Lower leg skin (tissue), 4 donors: ENCODE results near the gene ZFP28. TPM values are rescaled to one million over a fixed set of nuclear protein-coding genes. Genes with fewer than 3 reads are reported as not detected.

ENCODE experiments used
- DNase-seq, 2 donors: peaks; one replicate each; pipeline ENCODE4 v3.0.0-alpha.2; 2019; ENCODE audit warnings: low spot score in 2 of 2
- H3K4me3 ChIP-seq: fragments of 200-600 bp; sonication (generic); 2 replicates; pipeline ENCODE4 v1.5.1; 2017; ENCODE audit warnings: mild to moderate bottlenecking, low read depth; ENCODE audit not compliant: poor library complexity, severe bottlenecking
- POLR2A ChIP-seq, 2 donors: fragments of 450-650 bp; IDR thresholded peaks; one replicate each; pipeline ENCODE4 v1.6.1; 2016 to 2017; ENCODE audit warnings: antibody characterized with exemption in 2 of 2, mild to moderate bottlenecking in 1 of 2, moderate library complexity in 1 of 2
- WGBS, 2 donors: methylation state at CpG; one replicate each; pipeline ENCODE4 v1.1.5; 2018; 5-methylcytosine and 5-hydroxymethylcytosine counted together
- intact Hi-C: fragments of 100-400 bp; cut with DNase I; formaldehyde crosslinking; loops from one replicate; pipeline ENCODE4 v1.15.0; 2023; ENCODE audit warnings: low total_unique reads
- total RNA-seq, 4 donors: library from RNA; depleted of rRNA; stranded (reverse); fragments of >200 nt; gene quantifications; one replicate each; pipeline ENCODE4 v1.1.0, GENCODE V29; 2016
- TF ChIP-seq, protein P1 (sequence below), 3 donors: fragments of 450-650 bp; IDR thresholded peaks; one replicate each; pipeline ENCODE4 v1.5.1; 2016; ENCODE audit warnings: antibody characterized with exemption in 3 of 3, mild to moderate bottlenecking in 3 of 3, moderate library complexity in 2 of 3

Gene ZFP28
- total RNA-seq, 4 donors from 2014 or later, result 5.3 to 7.4 (median 6.8) TPM

DNA sequence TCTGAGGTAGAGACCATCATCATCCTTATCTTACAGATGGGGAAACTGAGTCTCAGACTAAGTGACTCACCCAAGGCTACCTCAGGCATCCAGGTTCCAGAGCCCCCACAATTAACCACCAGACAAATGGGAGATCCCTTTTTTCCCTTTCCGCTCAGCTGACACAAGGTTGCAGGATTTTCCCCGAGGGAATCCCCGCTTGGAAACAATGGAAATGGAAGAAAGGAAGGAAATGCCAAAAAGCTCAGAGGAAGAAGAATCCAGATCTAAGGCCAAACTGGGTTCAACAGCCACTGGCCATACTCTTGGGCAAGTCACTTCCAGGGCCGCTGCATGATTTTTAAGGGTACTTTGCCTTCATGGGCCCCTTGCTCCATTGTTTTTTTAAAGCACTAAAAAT, 57.9 kb downstream of the ZFP28 start:
- no peak for TF ChIP-seq POLR2A (IDR thresholded peaks at IDR 0.05)
- TF ChIP-seq, protein P1, sequence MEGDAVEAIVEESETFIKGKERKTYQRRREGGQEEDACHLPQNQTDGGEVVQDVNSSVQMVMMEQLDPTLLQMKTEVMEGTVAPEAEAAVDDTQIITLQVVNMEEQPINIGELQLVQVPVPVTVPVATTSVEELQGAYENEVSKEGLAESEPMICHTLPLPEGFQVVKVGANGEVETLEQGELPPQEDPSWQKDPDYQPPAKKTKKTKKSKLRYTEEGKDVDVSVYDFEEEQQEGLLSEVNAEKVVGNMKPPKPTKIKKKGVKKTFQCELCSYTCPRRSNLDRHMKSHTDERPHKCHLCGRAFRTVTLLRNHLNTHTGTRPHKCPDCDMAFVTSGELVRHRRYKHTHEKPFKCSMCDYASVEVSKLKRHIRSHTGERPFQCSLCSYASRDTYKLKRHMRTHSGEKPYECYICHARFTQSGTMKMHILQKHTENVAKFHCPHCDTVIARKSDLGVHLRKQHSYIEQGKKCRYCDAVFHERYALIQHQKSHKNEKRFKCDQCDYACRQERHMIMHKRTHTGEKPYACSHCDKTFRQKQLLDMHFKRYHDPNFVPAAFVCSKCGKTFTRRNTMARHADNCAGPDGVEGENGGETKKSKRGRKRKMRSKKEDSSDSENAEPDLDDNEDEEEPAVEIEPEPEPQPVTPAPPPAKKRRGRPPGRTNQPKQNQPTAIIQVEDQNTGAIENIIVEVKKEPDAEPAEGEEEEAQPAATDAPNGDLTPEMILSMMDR (IDR thresholded peaks at IDR 0.05), result no peak
- DNase-seq, result no peak
- H3K4me3 ChIP-seq, result no peak overlapping the region
- intact Hi-C loops, result no loop called here
- WGBS, 2 donors, result 63 to 64% methylated on average over 4 of the region's 4 CpGs

DNA sequence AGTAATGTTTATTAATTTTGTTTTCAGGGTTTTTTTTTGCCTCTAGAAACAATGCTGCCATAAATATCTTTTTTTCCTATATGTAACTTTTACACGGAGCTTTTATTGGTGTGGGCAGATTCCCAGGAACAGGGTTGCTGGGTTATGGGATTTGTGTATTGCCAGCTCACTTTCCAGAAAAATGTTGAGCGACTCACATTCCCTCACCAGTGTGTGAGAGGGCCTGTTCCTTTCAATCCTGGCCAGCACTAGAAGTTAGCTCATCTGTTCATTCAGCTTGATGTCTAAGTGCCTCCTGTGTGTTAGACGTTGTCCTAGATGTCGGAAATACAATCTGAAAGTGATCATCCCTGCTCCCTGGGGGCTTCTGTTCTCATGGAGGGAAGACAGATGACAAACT, 58.9 kb downstream of the ZFP28 start:
- intact Hi-C loops, result no loop called here
- H3K4me3 ChIP-seq, result no peak overlapping the region
- TF ChIP-seq POLR2A (IDR thresholded peaks at IDR 0.05), result no peak
- no peak for DNase-seq
- WGBS, 2 donors, result 69 to 70% methylated on average over 4 of the region's 4 CpGs

DNA sequence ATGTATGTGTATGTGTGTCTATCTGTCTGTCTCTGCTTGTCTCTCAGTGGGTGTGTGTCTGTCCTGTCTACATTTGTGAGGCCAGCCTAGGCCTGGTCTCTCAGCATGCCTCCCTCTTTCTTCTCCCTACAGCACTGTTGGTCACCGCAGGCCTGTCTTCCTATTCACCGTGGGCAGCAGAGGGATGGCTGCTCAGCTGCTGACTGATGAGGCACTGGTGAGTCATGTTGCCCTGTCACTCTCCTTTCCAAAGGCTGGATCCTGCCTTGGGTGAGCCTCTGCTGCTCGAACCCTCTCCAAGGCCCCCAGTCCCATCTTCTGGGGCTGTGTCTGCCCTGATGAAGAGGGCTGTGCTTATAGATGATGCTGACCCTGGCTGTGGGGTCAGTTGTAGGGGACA, 62.6 kb downstream of the ZFP28 start:
- TF ChIP-seq POLR2A (IDR thresholded peaks at IDR 0.05), result no peak
- TF ChIP-seq, protein P1 (IDR thresholded peaks at IDR 0.05), result no peak
- no peak overlapping the region for H3K4me3 ChIP-seq
- 94 to 95% methylated on average over 3 of the region's 3 CpGs for WGBS, 2 donors
- intact Hi-C loops, result no loop called here
- DNase-seq, result no peak

DNA sequence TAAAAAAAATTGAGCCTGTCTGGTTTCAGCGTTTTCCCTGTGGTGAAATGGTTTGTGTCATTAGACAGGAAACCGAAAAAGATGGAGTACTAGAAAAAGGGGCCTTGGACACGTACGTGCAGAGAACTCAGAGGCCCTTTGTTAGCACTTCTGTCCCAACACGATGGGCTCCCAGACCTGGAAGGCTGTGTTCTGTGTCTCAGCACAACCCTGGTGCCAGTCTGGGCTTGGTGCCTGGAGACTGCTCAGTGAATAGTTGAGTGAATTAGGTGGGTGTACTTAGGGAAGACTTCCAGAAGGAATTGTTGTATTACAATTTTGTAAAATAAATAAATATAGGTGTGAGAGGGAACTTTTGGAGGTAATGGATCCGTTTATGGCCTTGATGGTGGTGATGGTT, 65.1 kb downstream of the ZFP28 start:
- no peak for DNase-seq
- intact Hi-C loops, result no loop called here
- TF ChIP-seq POLR2A (IDR thresholded peaks at IDR 0.05), result no peak
- TF ChIP-seq, protein P1 (IDR thresholded peaks at IDR 0.05), result no peak
- no peak overlapping the region for H3K4me3 ChIP-seq
- 82 to 88% methylated on average over 6 of the region's 6 CpGs for WGBS, 2 donors

Other genes starting within 250 kb of the ZFP28 start
- 1 to 10 TPM; 2.4 to 7.6 (median 4.9) TPM for gene ZSCAN5A, start 224.1 kb upstream of the ZFP28 start, total RNA-seq
- 1 to 10 TPM; 2.9 to 5.4 (median 4.3) TPM for gene ZNF582, start 145.4 kb upstream of the ZFP28 start, total RNA-seq
- gene ZNF583, start 134.6 kb upstream of the ZFP28 start, total RNA-seq, result 1 to 10 TPM; 2.1 to 3.8 (median 2.6) TPM
- gene ZNF667, start 61.6 kb upstream of the ZFP28 start, total RNA-seq, result 1 to 10 TPM; 2.0 to 3.3 (median 3.0) TPM
- gene ZNF471, start 31.1 kb upstream of the ZFP28 start, total RNA-seq, result 1 to 10 TPM; 1.5 to 3.2 (median 2.7) TPM
- 1 to 10 TPM; 1.3 to 2.6 (median 1.9) TPM for gene ZNF470, start 28.5 kb downstream of the ZFP28 start, total RNA-seq
- gene ZNF71, start 56.4 kb downstream of the ZFP28 start, total RNA-seq, result 1 to 10 TPM; 6.7 to 9.2 (median 7.2) TPM
- gene SMIM17, start 104.2 kb downstream of the ZFP28 start, total RNA-seq, result not detected
- 1 to 10 TPM in 2 of 4 donors, under 1 TPM in 2; 0.30 to 1.3 (median 0.84) TPM for gene ZNF835, start 132.8 kb downstream of the ZFP28 start, total RNA-seq